Tibial nerve (tissue), 3 donors: ENCODE data around the gene COL19A1.

Experiments used
- CTCF ChIP-seq, 5 experiments: fragments of 200-600 bp in 3 of 5; fragments of 450-650 bp in 2 of 5; sonication (generic) in 3 of 5; IDR thresholded peaks; one replicate each; pipeline ENCODE4 v1.5.1; 2016 to 2019; ENCODE audit warnings: antibody characterized with exemption in 5 of 5, mild to moderate bottlenecking in 3 of 5, moderate library complexity in 2 of 5
- POLR2A ChIP-seq, 2 donors: fragments of 450-650 bp; IDR thresholded peaks; one replicate each; pipeline ENCODE4 v1.6.1; 2017; ENCODE audit warnings: antibody characterized with exemption in 2 of 2, mild to moderate bottlenecking in 2 of 2, moderate library complexity in 2 of 2

GRCh38 chr6:69985180-69985579 lies 118.8 kb downstream of the COL19A1 start:
- no peak for TF ChIP-seq POLR2A (IDR thresholded peaks at IDR 0.05)
- no peak for TF ChIP-seq CTCF (IDR thresholded peaks at IDR 0.05)
